CD14-positive monocyte (primary cell): ENCODE results near the gene PTPRN2. TPM values are rescaled to one million over a fixed set of nuclear protein-coding genes. Genes with fewer than 3 reads are reported as not detected.

Source experiments
- DNase-seq, 3 donors: peaks; one replicate each; pipeline ENCODE4 v3.0.0-alpha.2; 2011 to 2022
- H2AFZ ChIP-seq: 2 replicates; pipeline ENCODE4 v1.6.0; 2012; ENCODE audit warnings: mild to moderate bottlenecking, low read depth, low read length, inconsistent platforms; ENCODE audit not compliant: insufficient read depth, poor library complexity, severe bottlenecking
- H3K27ac ChIP-seq, 2 donors: 1 replicate in 1 of 2; 2 replicates in 1 of 2; pipeline ENCODE4 v1.5.1; 2012 to 2013; ENCODE audit warnings: low read length in 2 of 2, control low read depth in 1 of 2, inconsistent platforms in 1 of 2, low read depth in 1 of 2, mild to moderate bottlenecking in 1 of 2
- H3K27me3 ChIP-seq, 2 donors: one replicate each; pipeline versions ENCODE4 v1.6.0 to v1.6.1; 2011 to 2013; ENCODE audit warnings: low read length in 2 of 2; ENCODE audit not compliant: control insufficient read depth in 2 of 2, insufficient read depth in 2 of 2
- H3K36me3 ChIP-seq, 2 donors: replicated peaks in 1 of 2; 1 replicate in 1 of 2; 2 replicates in 1 of 2; pipeline versions ENCODE4 v1.5.1 to v1.6.1; 2012 to 2013; ENCODE audit warnings: low read length in 2 of 2, control low read depth in 1 of 2, inconsistent platforms in 1 of 2, mild to moderate bottlenecking in 1 of 2; ENCODE audit not compliant: insufficient read depth in 2 of 2, control insufficient read depth in 1 of 2
- H3K4me1 ChIP-seq, 2 donors: 1 replicate in 1 of 2; 2 replicates in 1 of 2; pipeline versions ENCODE4 v1.5.1 to v1.6.1; 2012 to 2013; ENCODE audit warnings: low read length in 2 of 2, control low read depth in 1 of 2, inconsistent platforms in 1 of 2, mild to moderate bottlenecking in 1 of 2, moderate library complexity in 1 of 2; ENCODE audit not compliant: insufficient read depth in 2 of 2, control insufficient read depth in 1 of 2
- H3K4me2 ChIP-seq: replicated peaks from 2 replicates; pipeline ENCODE3; 2012; ENCODE audit warnings: low read length, moderate library complexity, mild to moderate bottlenecking; ENCODE audit not compliant: poor library complexity, severe bottlenecking; ENCODE audit errors: extremely low read depth
- H3K4me3 ChIP-seq, 3 experiments: fragments of 200-600 bp in 1 of 3; sonication (generic) in 1 of 3; replicated peaks in 1 of 3; 1 replicate in 2 of 3; 2 replicates in 1 of 3; pipeline ENCODE4 v1.5.1; 2011 to 2013; ENCODE audit warnings: low read length in 3 of 3, mild to moderate bottlenecking in 3 of 3, control low read depth in 2 of 3, low read depth in 2 of 3, inconsistent platforms in 1 of 3, moderate library complexity in 1 of 3
- H3K79me2 ChIP-seq: 2 replicates; pipeline ENCODE4 v1.6.0; 2012; ENCODE audit warnings: mild to moderate bottlenecking, control low read depth, inconsistent platforms, low read length, moderate library complexity; ENCODE audit not compliant: insufficient read depth
- H3K9ac ChIP-seq: 2 replicates; pipeline ENCODE4 v1.6.0; 2017; ENCODE audit warnings: low read length, mild to moderate bottlenecking; ENCODE audit not compliant: insufficient read depth, poor library complexity, severe bottlenecking
- H3K9me3 ChIP-seq, 2 donors: replicated peaks in 1 of 2; 1 replicate in 1 of 2; 2 replicates in 1 of 2; pipeline versions ENCODE4 v1.5.1 to v1.6.1; 2012 to 2013; ENCODE audit warnings: low read length in 2 of 2, control low read depth in 1 of 2; ENCODE audit not compliant: control insufficient read depth in 1 of 2, insufficient read depth in 1 of 2
- H4K20me1 ChIP-seq: 2 replicates; pipeline ENCODE4 v1.6.0; 2012; ENCODE audit warnings: mild to moderate bottlenecking, low read length, control low read depth, moderate library complexity; ENCODE audit not compliant: insufficient read depth
- H3K27ac Mint-ChIP-seq, 7 donors: one replicate each; pipeline ENCODE4 v1.8.0; 2020; ENCODE audit warnings: mild to moderate bottlenecking in 7 of 7, mixed read lengths in 7 of 7, moderate library complexity in 6 of 7, inconsistent platforms in 2 of 7
- H3K27me3 Mint-ChIP-seq, 3 donors: one replicate each; pipeline ENCODE4 v1.8.0; 2021 to 2022; ENCODE audit warnings: low read depth in 3 of 3, mild to moderate bottlenecking in 3 of 3, mixed read lengths in 3 of 3, moderate library complexity in 3 of 3, inconsistent platforms in 1 of 3
- H3K36me3 Mint-ChIP-seq, 2 donors: one replicate each; pipeline ENCODE4 v1.8.0; 2020; ENCODE audit warnings: mixed read lengths in 2 of 2, inconsistent platforms in 1 of 2, mild to moderate bottlenecking in 1 of 2
- H3K4me1 Mint-ChIP-seq: one replicate; pipeline ENCODE4 v1.8.0; 2020; ENCODE audit warnings: mild to moderate bottlenecking, mixed read lengths
- H3K4me3 Mint-ChIP-seq, 2 donors: one replicate each; pipeline ENCODE4 v1.8.0; 2020; ENCODE audit warnings: mild to moderate bottlenecking in 2 of 2, mixed read lengths in 2 of 2, moderate library complexity in 1 of 2
- H3K9me3 Mint-ChIP-seq, 7 donors: one replicate each; pipeline ENCODE4 v1.8.0; 2020 to 2022; ENCODE audit warnings: mixed read lengths in 7 of 7, mild to moderate bottlenecking in 6 of 7, moderate library complexity in 6 of 7, inconsistent platforms in 2 of 7
- WGBS: methylation state at CpG from one replicate; pipeline ENCODE4 v1.1.5; 2013; ENCODE audit warnings: missing lambda C conversion rate; ENCODE audit not compliant: insufficient coverage; 5-methylcytosine and 5-hydroxymethylcytosine counted together
- intact Hi-C, 2 donors: fragments of 100-400 bp; cut with micrococcal nuclease; formaldehyde crosslinking; loops; one replicate each; pipeline versions ENCODE4 v1.15.0 to v1.15.1; 2023
- polyA plus RNA-seq, 3 donors: library from polyadenylated mRNA; depleted of rRNA in 1 of 3; unstranded in 2 of 3; stranded (reverse) in 1 of 3; fragments of 300-500 nt in 2 of 3; fragments of >200 nt in 1 of 3; fragmentation: Illumina TruSeq in 2 of 3; gene quantifications; 1 replicate in 2 of 3; 2 replicates in 1 of 3; pipeline ENCODE4 v1.2.3, GENCODE V29; 2012 to 2021
- TF ChIP-seq, protein P1 (sequence below): fragments of 200-600 bp; IDR thresholded peaks from one replicate; pipeline ENCODE4 v1.8.0; 2022; ENCODE audit warnings: antibody characterized with exemption, mild to moderate bottlenecking

Gene PTPRN2
- polyA plus RNA-seq, 3 donors: 0.25 to 1.4 (median 0.97) TPM

DNA sequence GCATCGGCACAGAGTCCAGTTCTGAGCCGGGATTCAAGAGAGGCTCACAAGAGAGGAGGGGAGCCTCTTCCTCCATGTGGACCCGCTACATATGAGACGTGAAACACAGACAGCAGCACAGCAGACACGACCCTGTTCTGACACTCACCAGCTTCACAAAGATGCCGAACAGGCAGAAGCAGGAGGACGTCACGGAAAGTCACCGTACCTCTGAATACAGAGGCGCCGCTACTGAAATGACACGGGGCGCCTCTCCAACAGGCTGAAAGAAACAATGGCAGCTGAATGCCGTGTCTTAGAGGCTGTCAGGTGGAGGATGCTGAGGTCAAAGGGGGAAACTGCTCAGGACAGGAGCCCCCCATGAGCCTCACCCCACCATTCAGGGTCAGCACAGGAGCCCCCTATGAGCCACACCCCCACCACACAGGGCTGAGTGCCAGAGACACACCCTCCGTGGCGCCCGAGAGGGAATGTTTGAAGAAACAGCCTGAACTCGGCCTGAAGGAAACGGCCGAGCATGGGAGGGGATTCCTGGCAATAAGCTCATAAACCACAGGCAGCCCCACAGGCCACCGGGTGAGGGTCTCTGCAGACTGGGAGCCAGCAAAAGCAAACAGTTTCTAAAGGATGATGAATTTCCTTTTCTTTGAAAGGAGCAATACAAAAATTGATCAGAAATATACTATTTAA, 510.3 kb downstream of the PTPRN2 start:
- DNase-seq: no peak
- intact Hi-C loops: no loop called here
- Mint-ChIP-seq H3K36me3 (no peaks in the 10 kb centered on the region), H3K4me3 (no peak overlapping the region), H3K27me3 (peaks cover 0 to 1% (median 0%) of the 10 kb centered on the region in 3 donors), H3K9me3 (peaks cover 0 to 6% (median 1%) of the 10 kb centered on the region in 7 donors), H3K4me1 (no peaks in the 10 kb centered on the region), H3K27ac (no peak overlapping the region)
- WGBS: 86% methylated on average over 9 of the region's 21 CpGs
- no peak overlapping the region for H3K4me3 ChIP-seq
- no peaks in the 10 kb centered on the region for H4K20me1 ChIP-seq
- H3K27ac ChIP-seq: no peak overlapping the region
- no peaks in the 10 kb centered on the region for H3K27me3 ChIP-seq
- H3K79me2 ChIP-seq: no peaks in the 10 kb centered on the region
- no peak overlapping the region for H3K4me2 ChIP-seq
- no peaks in the 10 kb centered on the region for H3K9me3 ChIP-seq
- H3K36me3 ChIP-seq: no peaks in the 10 kb centered on the region
- H3K9ac ChIP-seq: no peak overlapping the region
- H2AFZ ChIP-seq: no peak overlapping the region
- TF ChIP-seq, protein P1, sequence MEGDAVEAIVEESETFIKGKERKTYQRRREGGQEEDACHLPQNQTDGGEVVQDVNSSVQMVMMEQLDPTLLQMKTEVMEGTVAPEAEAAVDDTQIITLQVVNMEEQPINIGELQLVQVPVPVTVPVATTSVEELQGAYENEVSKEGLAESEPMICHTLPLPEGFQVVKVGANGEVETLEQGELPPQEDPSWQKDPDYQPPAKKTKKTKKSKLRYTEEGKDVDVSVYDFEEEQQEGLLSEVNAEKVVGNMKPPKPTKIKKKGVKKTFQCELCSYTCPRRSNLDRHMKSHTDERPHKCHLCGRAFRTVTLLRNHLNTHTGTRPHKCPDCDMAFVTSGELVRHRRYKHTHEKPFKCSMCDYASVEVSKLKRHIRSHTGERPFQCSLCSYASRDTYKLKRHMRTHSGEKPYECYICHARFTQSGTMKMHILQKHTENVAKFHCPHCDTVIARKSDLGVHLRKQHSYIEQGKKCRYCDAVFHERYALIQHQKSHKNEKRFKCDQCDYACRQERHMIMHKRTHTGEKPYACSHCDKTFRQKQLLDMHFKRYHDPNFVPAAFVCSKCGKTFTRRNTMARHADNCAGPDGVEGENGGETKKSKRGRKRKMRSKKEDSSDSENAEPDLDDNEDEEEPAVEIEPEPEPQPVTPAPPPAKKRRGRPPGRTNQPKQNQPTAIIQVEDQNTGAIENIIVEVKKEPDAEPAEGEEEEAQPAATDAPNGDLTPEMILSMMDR: no peak
- no peaks in the 10 kb centered on the region for H3K4me1 ChIP-seq

DNA sequence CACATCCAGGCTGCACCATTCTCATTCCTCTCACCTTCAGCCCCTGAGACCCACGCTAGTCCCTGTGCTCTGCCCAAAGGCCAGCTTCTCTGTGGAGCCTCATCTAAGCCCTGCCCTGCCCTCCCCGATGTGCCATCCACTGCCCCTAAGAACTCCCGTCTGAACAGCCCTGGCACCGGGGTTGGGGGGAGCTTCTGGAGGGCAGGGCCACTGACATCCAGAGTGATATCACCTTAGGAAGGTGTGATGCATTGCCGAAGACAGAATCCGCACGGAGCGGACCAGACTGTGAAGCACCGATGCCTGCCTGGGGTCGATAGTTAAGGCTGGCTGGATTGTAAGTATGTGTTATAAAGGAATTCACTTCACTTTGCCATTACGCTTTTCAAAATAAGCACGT, 511.0 kb downstream of the PTPRN2 start:
- no peak overlapping the region for H3K4me3 Mint-ChIP-seq
- Histone ChIP-seq H3K9me3 (no peaks in the 10 kb centered on the region), H3K9ac (no peak overlapping the region), H2AFZ (no peak overlapping the region), H3K27ac (no peak overlapping the region), H4K20me1 (no peaks in the 10 kb centered on the region), H3K4me2 (no peak overlapping the region), H3K36me3 (no peaks in the 10 kb centered on the region), H3K79me2 (no peaks in the 10 kb centered on the region), H3K4me3 (no peak overlapping the region), H3K27me3 (no peaks in the 10 kb centered on the region), H3K4me1 (no peaks in the 10 kb centered on the region)
- 85% methylated on average over 11 of the region's 12 CpGs for WGBS
- no peaks in the 10 kb centered on the region for H3K36me3 Mint-ChIP-seq
- H3K27me3 Mint-ChIP-seq: peaks cover 0 to 1% (median 0%) of the 10 kb centered on the region in 3 donors
- DNase-seq: no peak
- TF ChIP-seq, protein P1: no peak
- H3K27ac Mint-ChIP-seq: no peak overlapping the region
- peaks cover 0 to 7% (median 3%) of the 10 kb centered on the region in 7 donors for H3K9me3 Mint-ChIP-seq
- intact Hi-C loops: no loop called here
- no peaks in the 10 kb centered on the region for H3K4me1 Mint-ChIP-seq
